Keratinocyte (primary cell): ENCODE measurements around the gene FTO. TPM values are rescaled to one million over a fixed set of nuclear protein-coding genes. Genes with fewer than 3 reads are reported as not detected.

Experiments used
- DNase-seq: peaks from one replicate; pipeline ENCODE4 v3.0.0-alpha.2; 2011; ENCODE audit warnings: low read depth, missing footprints, low spot score
- FAIRE-seq: peaks from 2 replicates; lab custom pipeline; 2011; peaks lifted over from hg19 to GRCh38; lab: Jason Lieb, UNC
- H2AFZ ChIP-seq: 2 replicates; pipeline ENCODE4 v1.6.0; 2012; ENCODE audit warnings: low read length, control low read depth, inconsistent platforms; ENCODE audit not compliant: control insufficient read depth
- H3K27ac ChIP-seq: 2 replicates; pipeline ENCODE4 v1.5.1; 2011; ENCODE audit warnings: low read length; ENCODE audit not compliant: control insufficient read depth, insufficient read depth
- H3K27me3 ChIP-seq: 3 replicates; pipeline ENCODE4 v1.6.0; 2011; ENCODE audit warnings: low read length; ENCODE audit not compliant: control insufficient read depth, insufficient read depth; ENCODE audit errors: extremely low read depth
- H3K36me3 ChIP-seq, 2 experiments: 2 replicates in 1 of 2; 3 replicates in 1 of 2; pipeline ENCODE4 v1.5.1; 2011; ENCODE audit warnings: low read length in 2 of 2, mild to moderate bottlenecking in 1 of 2; ENCODE audit not compliant: control insufficient read depth in 2 of 2, insufficient read depth in 2 of 2; ENCODE audit errors: extremely low read depth in 1 of 2
- H3K4me1 ChIP-seq: 3 replicates; pipeline ENCODE4 v1.5.1; 2011; ENCODE audit warnings: low read length; ENCODE audit not compliant: control insufficient read depth, insufficient read depth; ENCODE audit errors: extremely low read depth
- H3K4me2 ChIP-seq: 3 replicates; pipeline ENCODE4 v1.6.0; 2011; ENCODE audit warnings: low read depth, low read length; ENCODE audit not compliant: control insufficient read depth, insufficient read depth; ENCODE audit errors: extremely low read depth
- H3K4me3 ChIP-seq, 3 experiments: fragments of 200-600 bp in 1 of 3; sonication (generic) in 1 of 3; 2 replicates in 2 of 3; 3 replicates in 1 of 3; pipeline ENCODE4 v1.5.1; 2011 to 2016; ENCODE audit warnings: low read length in 3 of 3, mild to moderate bottlenecking in 3 of 3, control low read depth in 2 of 3, inconsistent platforms in 1 of 3, low read depth in 1 of 3, mixed read lengths in 1 of 3, mixed run types in 1 of 3, moderate library complexity in 1 of 3; ENCODE audit not compliant: control insufficient read depth in 2 of 3, insufficient read depth in 2 of 3; ENCODE audit errors: extremely low read depth in 1 of 3
- H3K79me2 ChIP-seq: 2 replicates; pipeline ENCODE4 v1.6.0; 2012; ENCODE audit warnings: low read length; ENCODE audit not compliant: control insufficient read depth, insufficient read depth
- H3K9ac ChIP-seq: 3 replicates; pipeline ENCODE4 v1.6.0; 2011; ENCODE audit warnings: low read length; ENCODE audit not compliant: control insufficient read depth, insufficient read depth; ENCODE audit errors: extremely low read depth
- H3K9me1 ChIP-seq: 3 replicates; pipeline ENCODE4 v1.6.0; 2011; ENCODE audit warnings: low read length; ENCODE audit not compliant: control insufficient read depth, insufficient read depth; ENCODE audit errors: extremely low read depth
- H3K9me3 ChIP-seq: 2 replicates; pipeline ENCODE4 v1.5.1; 2012; ENCODE audit warnings: low read depth, low read length; ENCODE audit not compliant: control insufficient read depth
- H4K20me1 ChIP-seq: 3 replicates; pipeline ENCODE4 v1.6.0; 2011; ENCODE audit warnings: low read length; ENCODE audit not compliant: control insufficient read depth, insufficient read depth; ENCODE audit errors: extremely low read depth
- EZH2 ChIP-seq: IDR thresholded peaks from one replicate; pipeline ENCODE4 v1.6.1; 2012; ENCODE audit warnings: inconsistent platforms, mild to moderate bottlenecking, low read length, moderate library complexity
- dilution Hi-C: fragments of 300-500 bp; cut with MboI; formaldehyde crosslinking; loops from one replicate; pipeline ENCODE4 v1.7.0; 2020; ENCODE audit warnings: low sequenced_read_pairs; ENCODE audit not compliant: extremely low pct_ligation_motif_present
- polyA plus RNA-seq, 5 experiments: library from polyadenylated mRNA; depleted of rRNA in 3 of 5; stranded (reverse) in 3 of 5; stranded (forward) in 1 of 5; unstranded in 1 of 5; fragments of >200 nt; gene quantifications; 1 replicate in 1 of 5; 2 replicates in 3 of 5; 3 replicates in 1 of 5; pipeline versions ENCODE4 v1.2.1 to v1.2.3, GENCODE V29; 2011 to 2012; ENCODE audit warnings: missing spikeins in 2 of 5, low read depth in 1 of 5, low replicate concordance in 1 of 5
- TF ChIP-seq, protein P1 (sequence below), 3 experiments: IDR thresholded peaks in 1 of 3; conservative IDR thresholded peaks in 1 of 3; optimal IDR thresholded peaks in 1 of 3; 2 replicates in 2 of 3; 3 replicates in 1 of 3; pipeline versions ENCODE3 to v1.5.1; 2011; ENCODE audit warnings: low read length in 3 of 3, mild to moderate bottlenecking in 3 of 3, moderate library complexity in 2 of 3, control low read depth in 1 of 3, inconsistent platforms in 1 of 3; ENCODE audit not compliant: insufficient read depth in 2 of 3; ENCODE audit errors: extremely low read depth in 1 of 3

Gene FTO
- polyA plus RNA-seq, 1 donor (not counting 4 experiments of a cell fraction or from before 2014, with no cell fraction given) = 56.4 TPM

DNA sequence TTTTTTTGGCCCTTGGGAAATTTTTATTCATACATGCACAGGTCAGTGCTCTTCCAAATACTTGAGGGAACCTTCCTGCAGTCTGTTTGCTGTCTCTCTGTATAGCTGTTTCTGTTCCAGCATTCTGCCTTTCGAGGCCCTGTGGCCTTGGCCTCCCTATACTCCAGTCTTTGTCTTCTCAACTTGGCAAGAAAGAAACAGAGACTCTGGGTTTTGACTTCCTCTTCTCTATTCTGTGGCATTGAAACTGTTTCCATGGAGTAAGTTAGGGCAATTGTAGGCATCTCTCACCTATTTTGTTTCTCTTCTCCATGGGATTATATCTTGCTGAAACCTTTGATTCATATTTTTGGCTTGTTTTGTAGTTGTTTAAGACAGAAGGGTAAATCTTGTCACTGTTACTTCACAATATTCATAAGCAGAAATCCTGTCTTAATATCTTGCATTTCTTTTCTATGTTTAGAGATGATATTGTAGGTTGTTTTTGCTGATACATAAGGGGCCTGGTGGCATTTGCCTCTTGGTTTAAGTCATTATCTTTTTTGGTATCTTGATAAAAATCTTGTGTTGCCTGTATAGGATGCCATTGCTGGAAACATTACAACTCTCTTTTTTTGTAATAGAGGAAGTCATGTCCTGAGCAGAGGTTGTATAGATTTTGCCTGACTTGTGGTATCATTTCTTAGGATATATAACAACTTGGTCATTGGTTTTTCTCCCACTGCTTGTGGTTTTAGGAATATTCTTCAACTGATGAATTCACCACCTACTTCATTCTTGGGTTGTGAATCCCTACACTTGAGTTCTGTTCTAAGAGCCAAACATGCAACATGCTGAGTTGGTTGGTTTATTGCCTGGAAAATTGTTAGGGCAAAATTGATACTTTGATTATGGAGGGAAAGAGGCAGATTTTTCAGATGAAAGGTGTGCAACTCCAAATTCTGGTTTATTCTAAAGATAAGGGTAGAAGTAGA is 168.6 kb downstream of the FTO start:
- peaks cover 9% of the 10 kb centered on the region for H3K4me1 ChIP-seq
- peak overlapping the region; percentile 17 for H3K27ac ChIP-seq
- H3K4me2 ChIP-seq = no peak overlapping the region
- H3K9me3 ChIP-seq = no peaks in the 10 kb centered on the region
- H2AFZ ChIP-seq = no peak overlapping the region
- H3K9ac ChIP-seq = no peak overlapping the region
- dilution Hi-C loops = no loop called here
- TF ChIP-seq, protein P1, sequence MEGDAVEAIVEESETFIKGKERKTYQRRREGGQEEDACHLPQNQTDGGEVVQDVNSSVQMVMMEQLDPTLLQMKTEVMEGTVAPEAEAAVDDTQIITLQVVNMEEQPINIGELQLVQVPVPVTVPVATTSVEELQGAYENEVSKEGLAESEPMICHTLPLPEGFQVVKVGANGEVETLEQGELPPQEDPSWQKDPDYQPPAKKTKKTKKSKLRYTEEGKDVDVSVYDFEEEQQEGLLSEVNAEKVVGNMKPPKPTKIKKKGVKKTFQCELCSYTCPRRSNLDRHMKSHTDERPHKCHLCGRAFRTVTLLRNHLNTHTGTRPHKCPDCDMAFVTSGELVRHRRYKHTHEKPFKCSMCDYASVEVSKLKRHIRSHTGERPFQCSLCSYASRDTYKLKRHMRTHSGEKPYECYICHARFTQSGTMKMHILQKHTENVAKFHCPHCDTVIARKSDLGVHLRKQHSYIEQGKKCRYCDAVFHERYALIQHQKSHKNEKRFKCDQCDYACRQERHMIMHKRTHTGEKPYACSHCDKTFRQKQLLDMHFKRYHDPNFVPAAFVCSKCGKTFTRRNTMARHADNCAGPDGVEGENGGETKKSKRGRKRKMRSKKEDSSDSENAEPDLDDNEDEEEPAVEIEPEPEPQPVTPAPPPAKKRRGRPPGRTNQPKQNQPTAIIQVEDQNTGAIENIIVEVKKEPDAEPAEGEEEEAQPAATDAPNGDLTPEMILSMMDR (optimal IDR thresholded peaks at IDR 0.05 in 1 of 3, IDR thresholded peaks at IDR 0.05 in 1 of 3, conservative IDR thresholded peaks at IDR 0.05 in 1 of 3; ENCODE audit: extremely low read depth in 1 of 3, insufficient read depth in 2 of 3, low read length in 3 of 3) = no peak
- no peak for TF ChIP-seq EZH2
- H3K36me3 ChIP-seq = no peaks in the 10 kb centered on the region
- H3K4me3 ChIP-seq = no peak overlapping the region
- no peak for DNase-seq
- FAIRE-seq = peak; percentile 79
- peaks cover under 1% of the 10 kb centered on the region for H3K79me2 ChIP-seq
- H3K27me3 ChIP-seq = no peaks in the 10 kb centered on the region
- no peaks in the 10 kb centered on the region for H3K9me1 ChIP-seq
- no peaks in the 10 kb centered on the region for H4K20me1 ChIP-seq

DNA sequence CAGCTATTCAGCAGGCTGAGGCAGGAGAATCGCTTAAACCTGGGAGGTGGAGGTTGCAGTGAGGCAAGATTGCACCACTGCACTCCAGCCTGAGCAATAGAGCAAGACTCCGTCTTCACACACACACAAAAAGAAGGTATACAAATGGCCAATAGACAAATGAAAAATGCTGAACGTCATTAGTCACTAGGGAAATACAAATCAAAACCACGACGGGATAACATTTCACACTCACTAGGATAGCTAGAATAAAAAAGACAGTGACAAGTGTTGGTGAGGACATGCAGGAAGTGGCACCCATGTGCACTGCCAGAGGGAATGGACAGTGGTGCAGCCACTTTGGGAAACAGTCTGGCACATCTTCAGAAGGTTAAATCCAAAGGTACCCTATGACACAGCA is 172.9 kb downstream of the FTO start:
- dilution Hi-C loops = no loop called here
- H3K4me1 ChIP-seq = peaks cover 17% of the 10 kb centered on the region
- no peaks in the 10 kb centered on the region for H3K9me3 ChIP-seq
- H3K27ac ChIP-seq = no peak overlapping the region
- FAIRE-seq (no peak), DNase-seq (no peak)
- no peak overlapping the region for H3K4me2 ChIP-seq
- no peaks in the 10 kb centered on the region for H3K9me1 ChIP-seq
- H4K20me1 ChIP-seq = no peaks in the 10 kb centered on the region
- no peaks in the 10 kb centered on the region for H3K79me2 ChIP-seq
- TF ChIP-seq, protein P1 (optimal IDR thresholded peaks at IDR 0.05 in 1 of 3, IDR thresholded peaks at IDR 0.05 in 1 of 3, conservative IDR thresholded peaks at IDR 0.05 in 1 of 3; ENCODE audit: extremely low read depth in 1 of 3, insufficient read depth in 2 of 3, low read length in 3 of 3) = no peak
- TF ChIP-seq EZH2 = no peak
- no peak overlapping the region for H3K9ac ChIP-seq
- no peak overlapping the region for H3K4me3 ChIP-seq
- H3K27me3 ChIP-seq = no peaks in the 10 kb centered on the region
- peaks cover 2 to 5% of the 10 kb centered on the region in 2 experiments for H3K36me3 ChIP-seq
- H2AFZ ChIP-seq = no peak overlapping the region
